H1 (cell line): ENCODE measurements around the gene TJP3. TPM values are rescaled to one million over a fixed set of nuclear protein-coding genes. Genes with fewer than 3 reads are reported as not detected.

Source experiments
- CEBPB ChIP-seq: IDR thresholded peaks from 2 replicates; pipeline ENCODE4 v1.6.1; 2012; ENCODE audit warnings: low read depth, low read length
- KDM4A ChIP-seq: IDR thresholded peaks from one replicate; pipeline ENCODE4 v1.7.1; 2012; ENCODE audit warnings: low read depth, mild to moderate bottlenecking, moderate library complexity, low read length, inconsistent platforms; ENCODE audit not compliant: severe bottlenecking
- POLR2AphosphoS5 ChIP-seq: IDR thresholded peaks from 2 replicates; pipeline ENCODE4 v1.6.1; 2011; ENCODE audit warnings: low read depth, low read length
- SIX5 ChIP-seq: IDR thresholded peaks from 2 replicates; pipeline ENCODE4 v1.6.1; 2011; ENCODE audit warnings: mild to moderate bottlenecking, low read depth, low read length
- TEAD4 ChIP-seq: IDR thresholded peaks from 2 replicates; pipeline ENCODE4 v1.6.1; 2012; ENCODE audit warnings: low read depth, low read length, inconsistent platforms, mixed read lengths
- polyA plus RNA-seq, 7 experiments: library from polyadenylated mRNA; depleted of rRNA in 3 of 7; stranded (reverse) in 5 of 7; unstranded in 2 of 7; fragments of >200 nt in 5 of 7; fragments of 200-250 nt in 2 of 7; gene quantifications; 1 replicate in 5 of 7; 2 replicates in 1 of 7; 4 replicates in 1 of 7; pipeline versions ENCODE4 v1.2.1 to v1.2.3, GENCODE V29; 2011 to 2013; ENCODE audit warnings: missing spikeins in 2 of 7, mixed read lengths in 2 of 7
- total RNA-seq: library from RNA; stranded (reverse); fragmentation: NEBNext Ultra II Directional; extraction: Animal tissue kit (Norgen Biotek cat#: 25700); gene quantifications from 2 replicates; pipeline ENCODE4 v1.2.1, GENCODE V29; 2021

TJP3 gene
- total and polyA plus RNA-seq, 2 of the 8 experiments (the other 6 are each of a cell fraction or from before 2014, with no cell fraction given): 17.1 to 26.1 TPM

DNA sequence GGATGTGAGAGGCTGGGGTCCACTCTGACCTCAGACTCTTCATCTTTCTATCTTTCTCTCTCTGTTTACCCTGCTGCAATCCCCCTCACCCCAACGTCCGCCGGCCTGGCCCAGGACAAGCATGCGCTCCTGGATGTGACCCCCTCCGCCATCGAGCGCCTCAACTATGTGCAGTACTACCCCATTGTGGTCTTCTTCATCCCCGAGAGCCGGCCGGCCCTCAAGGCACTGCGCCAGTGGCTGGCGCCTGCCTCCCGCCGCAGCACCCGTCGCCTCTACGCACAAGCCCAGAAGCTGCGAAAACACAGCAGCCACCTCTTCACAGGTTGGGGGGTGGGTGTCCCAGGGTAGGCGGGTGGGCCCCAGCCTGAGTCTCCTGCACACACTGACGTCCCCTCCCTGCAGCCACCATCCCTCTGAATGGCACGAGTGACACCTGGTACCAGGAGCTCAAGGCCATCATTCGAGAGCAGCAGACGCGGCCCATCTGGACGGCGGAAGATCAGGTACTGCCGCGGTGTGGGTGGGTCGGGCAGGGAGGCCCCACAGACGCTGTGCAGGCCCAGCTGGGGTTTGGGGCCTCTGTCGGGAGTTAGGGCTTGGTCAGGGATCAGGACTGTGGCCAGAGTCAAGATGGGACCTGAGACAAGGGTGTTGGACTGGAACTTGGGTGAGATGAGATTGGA is 38.3 kb downstream of the TJP3 start (continued):
- TF ChIP-seq KDM4A (no peak), TEAD4 (no peak), CEBPB (no peak), SIX5 (no peak), POLR2AphosphoS5 (no peak)
